ENCODE measurements around the gene KRT36. TPM values are rescaled to one million over a fixed set of nuclear protein-coding genes. Genes with fewer than 3 reads are reported as not detected.

Gene KRT36
- polyA plus RNA-seq, 3 donors: 0.24 to 0.87 (median 0.25) TPM

- no peaks in the 10 kb centered on the region for H4K20me1 ChIP-seq (ENCODE audit: insufficient read depth, low read length)
- H3K4me1 ChIP-seq (ENCODE audit: control insufficient read depth in 1 of 2, insufficient read depth in 2 of 2, low read length in 2 of 2): no peaks in the 10 kb centered on the region
- H3K9me3 ChIP-seq (replicated peaks in 1 of 2; ENCODE audit: control insufficient read depth in 1 of 2, insufficient read depth in 1 of 2, low read length in 2 of 2): no peaks in the 10 kb centered on the region
- peaks cover 0 to 17% (median 2%) of the 10 kb centered on the region in 7 donors for H3K9me3 Mint-ChIP-seq
- H2AFZ ChIP-seq (ENCODE audit: insufficient read depth, low read depth, low read length, poor library complexity, severe bottlenecking): no peak overlapping the region
- no peak overlapping the region for H3K4me2 ChIP-seq (replicated peaks; ENCODE audit: extremely low read depth, low read length, poor library complexity, severe bottlenecking)
- H3K4me3 ChIP-seq (replicated peaks in 1 of 3; ENCODE audit: low read depth in 2 of 3, low read length in 3 of 3): no peak overlapping the region
- no peak for DNase-seq
- no peak overlapping the region for H3K27ac ChIP-seq (ENCODE audit: low read depth in 1 of 2, low read length in 2 of 2)
- no peaks in the 10 kb centered on the region for H3K79me2 ChIP-seq (ENCODE audit: insufficient read depth, low read length)
- H3K36me3 Mint-ChIP-seq: no peaks in the 10 kb centered on the region
- H3K27me3 Mint-ChIP-seq (ENCODE audit: low read depth in 3 of 3): peaks cover 6 to 19% (median 11%) of the 10 kb centered on the region in 3 donors
- intact Hi-C loops (cut with micrococcal nuclease): no loop called here
- H3K4me3 Mint-ChIP-seq: no peak overlapping the region
- H3K9ac ChIP-seq (ENCODE audit: insufficient read depth, low read length, poor library complexity, severe bottlenecking): no peak overlapping the region
- no peak for TF ChIP-seq CTCF (IDR thresholded peaks at IDR 0.05)
- WGBS (ENCODE audit: insufficient coverage): 93% methylated on average over 2 of the region's 4 CpGs
- H3K36me3 ChIP-seq (replicated peaks in 1 of 2; ENCODE audit: control insufficient read depth in 1 of 2, insufficient read depth in 2 of 2, low read length in 2 of 2): no peaks in the 10 kb centered on the region
- no peaks in the 10 kb centered on the region for H3K4me1 Mint-ChIP-seq
- H3K27ac Mint-ChIP-seq: peak overlapping the region in 1 of 7 donors; percentile 25
- peaks cover 0 to 3% of the 10 kb centered on the region in 2 donors for H3K27me3 ChIP-seq (ENCODE audit: control insufficient read depth in 2 of 2, insufficient read depth in 2 of 2, low read length in 2 of 2)
Observed at GRCh38 chr17:41467561-41467960, 22.1 kb downstream of the KRT36 start.

GRCh38 chr17:41466988-41467387 is 22.7 kb downstream of the KRT36 start, which contains the start of gene KRT32:
TSS of gene KRT32 (minus strand) at chr17:41467386. CDS start at chr17:41467325, 61 bp downstream.
- no peaks in the 10 kb centered on the region for H3K36me3 Mint-ChIP-seq
- Histone ChIP-seq H4K20me1 (ENCODE audit: insufficient read depth, low read length) (no peaks in the 10 kb centered on the region), H3K4me1 (ENCODE audit: control insufficient read depth in 1 of 2, insufficient read depth in 2 of 2, low read length in 2 of 2) (no peaks in the 10 kb centered on the region), H3K27ac (ENCODE audit: low read depth in 1 of 2, low read length in 2 of 2) (no peak within 1 kb of the TSS), H3K36me3 (replicated peaks in 1 of 2; ENCODE audit: control insufficient read depth in 1 of 2, insufficient read depth in 2 of 2, low read length in 2 of 2) (no peaks in the 10 kb centered on the region), H2AFZ (ENCODE audit: insufficient read depth, low read depth, low read length, poor library complexity, severe bottlenecking) (no peak within 1 kb of the TSS), H3K9ac (ENCODE audit: insufficient read depth, low read length, poor library complexity, severe bottlenecking) (no peak within 1 kb of the TSS), H3K4me2 (replicated peaks; ENCODE audit: extremely low read depth, low read length, poor library complexity, severe bottlenecking) (no peak within 1 kb of the TSS), H3K79me2 (ENCODE audit: insufficient read depth, low read length) (no peaks in the 10 kb centered on the region), H3K9me3 (replicated peaks in 1 of 2; ENCODE audit: control insufficient read depth in 1 of 2, insufficient read depth in 1 of 2, low read length in 2 of 2) (no peaks in the 10 kb centered on the region), H3K4me3 (replicated peaks in 1 of 3; ENCODE audit: low read depth in 2 of 3, low read length in 3 of 3) (no peak within 1 kb of the TSS), H3K27me3 (ENCODE audit: control insufficient read depth in 2 of 2, insufficient read depth in 2 of 2, low read length in 2 of 2) (peaks cover 0 to 3% of the 10 kb centered on the region in 2 donors)
- 91% methylated on average over 12 of the region's 14 CpGs for WGBS (ENCODE audit: insufficient coverage)
- H3K9me3 Mint-ChIP-seq: peaks cover 0 to 15% (median 2%) of the 10 kb centered on the region in 7 donors
- DNase-seq: no peak
- peak within 1 kb of the TSS in 2 of 7 donors; percentile 25 to 33 for H3K27ac Mint-ChIP-seq
- no peak for TF ChIP-seq CTCF (IDR thresholded peaks at IDR 0.05)
- H3K4me1 Mint-ChIP-seq: no peaks in the 10 kb centered on the region
- peaks cover 6 to 19% (median 11%) of the 10 kb centered on the region in 3 donors for H3K27me3 Mint-ChIP-seq (ENCODE audit: low read depth in 3 of 3)
- intact Hi-C loops (cut with micrococcal nuclease): no loop called here
- no peak within 1 kb of the TSS for H3K4me3 Mint-ChIP-seq

Data from CD14-positive monocyte (primary cell).